HEK293T (cell line): ENCODE data around the gene OR10V1.

Source experiments
- ARNT ChIP-seq: fragments of 450-650 bp; IDR thresholded peaks from 2 replicates; pipeline ENCODE4 v1.6.1; 2017; ENCODE audit warnings: mild to moderate bottlenecking
- BHLHE40 ChIP-seq: fragments of 450-650 bp; IDR thresholded peaks from 2 replicates; pipeline ENCODE4 v1.6.1; 2016; ENCODE audit warnings: mild to moderate bottlenecking, moderate library complexity, borderline replicate concordance
- ELF4 ChIP-seq: fragments of 450-650 bp; IDR thresholded peaks from 2 replicates; pipeline ENCODE4 v1.6.1; 2017; ENCODE audit warnings: antibody characterized with exemption
- FOXA1 ChIP-seq: fragments of 450-650 bp; IDR thresholded peaks from 2 replicates; pipeline ENCODE4 v1.6.1; 2016; ENCODE audit warnings: mild to moderate bottlenecking
- FOXK2 ChIP-seq: fragments of 450-650 bp; IDR thresholded peaks from 2 replicates; pipeline ENCODE4 v1.6.1; 2016; ENCODE audit warnings: mild to moderate bottlenecking
- FOXM1 ChIP-seq: fragments of 450-650 bp; IDR thresholded peaks from 2 replicates; pipeline ENCODE4 v1.6.1; 2017; ENCODE audit warnings: mild to moderate bottlenecking, borderline replicate concordance
- HDGF ChIP-seq: fragments of 450-650 bp; IDR thresholded peaks from 2 replicates; pipeline ENCODE4 v1.6.1; 2017; ENCODE audit warnings: antibody characterized with exemption, borderline replicate concordance
- NFRKB ChIP-seq: fragments of 450-650 bp; IDR thresholded peaks from 2 replicates; pipeline ENCODE4 v1.6.1; 2016; ENCODE audit warnings: mild to moderate bottlenecking, moderate library complexity
- SP1 ChIP-seq: fragments of 450-650 bp; IDR thresholded peaks from 2 replicates; pipeline ENCODE4 v1.6.1; 2017
- SUZ12 ChIP-seq: fragments of 450-650 bp; IDR thresholded peaks from 2 replicates; pipeline ENCODE4 v1.6.1; 2016; ENCODE audit warnings: mild to moderate bottlenecking
- TARDBP ChIP-seq: fragments of 450-650 bp; IDR thresholded peaks from 2 replicates; pipeline ENCODE4 v1.6.1; 2016
- TF ChIP-seq, protein P1 (sequence below): fragments of 450-650 bp; IDR thresholded peaks from 2 replicates; pipeline ENCODE4 v1.6.1; 2016

DNA sequence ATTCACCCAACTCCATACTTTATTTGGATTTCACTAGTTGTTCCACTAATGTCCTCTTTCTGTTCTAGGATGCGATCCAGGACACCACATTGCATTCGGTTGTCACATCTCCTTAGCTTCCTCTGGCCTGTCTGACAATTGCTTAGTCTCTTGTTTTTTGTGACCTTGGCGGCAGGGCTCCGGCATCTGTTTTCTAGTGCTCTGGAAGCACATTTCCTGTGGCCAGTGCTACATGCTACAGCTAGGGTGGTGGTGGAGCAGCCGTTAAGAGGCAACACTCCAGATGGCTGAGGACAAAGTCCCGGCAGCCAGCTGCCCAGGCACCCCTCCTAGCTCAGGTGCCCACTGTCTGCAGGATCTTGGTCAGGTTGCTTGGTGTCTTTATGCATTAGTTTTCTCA, 48.3 kb upstream of the OR10V1 start:
- TF ChIP-seq ARNT (no peak), FOXA1 (no peak), FOXK2 (no peak), SP1 (no peak), FOXM1 (no peak), TARDBP (no peak), BHLHE40 (no peak), SUZ12 (no peak), ELF4 (no peak), HDGF (no peak), NFRKB (no peak)
- TF ChIP-seq, protein P1, sequence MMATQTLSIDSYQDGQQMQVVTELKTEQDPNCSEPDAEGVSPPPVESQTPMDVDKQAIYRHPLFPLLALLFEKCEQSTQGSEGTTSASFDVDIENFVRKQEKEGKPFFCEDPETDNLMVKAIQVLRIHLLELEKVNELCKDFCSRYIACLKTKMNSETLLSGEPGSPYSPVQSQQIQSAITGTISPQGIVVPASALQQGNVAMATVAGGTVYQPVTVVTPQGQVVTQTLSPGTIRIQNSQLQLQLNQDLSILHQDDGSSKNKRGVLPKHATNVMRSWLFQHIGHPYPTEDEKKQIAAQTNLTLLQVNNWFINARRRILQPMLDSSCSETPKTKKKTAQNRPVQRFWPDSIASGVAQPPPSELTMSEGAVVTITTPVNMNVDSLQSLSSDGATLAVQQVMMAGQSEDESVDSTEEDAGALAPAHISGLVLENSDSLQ, result no peak
